RPMI7951 (cell line): ENCODE results near the gene MYO3B. TPM values are rescaled to one million over a fixed set of nuclear protein-coding genes. Genes with fewer than 3 reads are reported as not detected.
"Not testable (repeated sequence)": the region's sequence is repeated elsewhere in the genome, so short reads cannot be mapped to it uniquely, and the experiment has no call there.

ENCODE experiments used
- DNase-seq: peaks from one replicate; pipeline ENCODE4 v3.0.0-alpha.2; 2012; ENCODE audit warnings: low read depth
- total RNA-seq: library from RNA; depleted of rRNA; stranded (reverse); fragments of >200 nt; shearing (Covaris generic); gene quantifications from 2 replicates; pipeline ENCODE4 v1.2.3, GENCODE V29; 2014

Gene MYO3B
- total RNA-seq, 1 experiment from 2014 or later = 0.12 TPM

GRCh38 chr2:170262806-170263205, 84.9 kb downstream of the MYO3B start:
- DNase-seq = no peak

GRCh38 chr2:170263728-170264521, 86.0 kb downstream of the MYO3B start:
- DNase-seq = not testable (repeated sequence)

DNA sequence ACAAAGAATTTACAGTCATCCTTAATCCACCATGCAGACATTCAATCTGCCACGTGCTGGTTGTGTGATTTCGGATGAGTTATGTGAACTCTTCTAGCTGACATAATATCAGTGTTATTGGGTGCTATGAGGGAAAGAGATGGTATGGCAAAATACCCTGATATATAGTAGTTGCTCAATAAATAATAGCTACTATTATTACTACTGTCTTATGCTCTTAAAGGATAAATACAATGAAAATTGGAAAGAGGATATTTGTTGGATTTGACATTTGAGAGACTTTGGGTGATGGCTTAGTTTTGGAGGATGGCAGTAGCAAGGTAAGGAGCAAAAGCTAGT, 86.5 kb downstream of the MYO3B start:
- DNase-seq = no peak

DNA sequence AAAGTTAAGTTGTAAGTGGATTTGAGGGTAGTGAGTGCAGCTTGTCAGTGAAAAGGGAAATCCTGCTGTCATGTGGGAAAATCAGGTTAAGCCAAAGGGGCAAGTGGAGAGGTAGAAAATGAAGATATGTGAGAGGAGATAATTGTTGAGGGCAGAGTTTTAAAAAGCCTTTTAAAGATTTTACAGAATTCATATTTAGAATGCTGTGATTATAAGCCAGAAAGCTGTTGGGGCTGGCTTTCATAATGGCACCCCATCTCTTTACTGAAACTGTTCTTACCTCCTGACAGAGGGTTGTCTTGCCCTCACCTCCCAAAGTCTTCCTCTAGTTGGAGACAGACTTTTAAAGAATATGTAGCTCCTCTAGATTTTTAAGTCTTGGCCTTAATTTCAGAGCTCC, 86.9 kb downstream of the MYO3B start:
- no peak for DNase-seq

GRCh38 chr2:170265321-170265720, 87.4 kb downstream of the MYO3B start:
- no peak for DNase-seq

DNA sequence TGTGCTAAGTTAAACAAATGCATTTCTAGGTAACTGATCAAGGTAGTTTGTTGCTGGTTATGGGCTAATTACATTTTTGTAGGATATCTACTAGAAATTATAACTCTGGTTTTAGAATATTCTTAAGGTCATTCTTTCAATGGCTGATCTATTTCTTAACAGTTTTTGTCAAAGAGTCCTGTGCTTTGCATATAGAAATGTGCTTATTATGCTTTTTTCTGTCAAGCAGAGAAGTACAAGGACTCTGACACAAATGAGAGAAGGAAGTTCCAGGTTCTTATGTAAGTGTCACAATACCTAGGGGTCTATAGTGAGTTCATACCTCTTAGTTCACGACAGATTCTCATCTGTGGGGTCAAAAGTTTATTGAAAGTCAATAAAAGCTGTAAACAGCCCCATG, 88.4 kb downstream of the MYO3B start:
- DNase-seq = no peak

- no peak for DNase-seq
These were observed 89.1 kb downstream of the MYO3B start for GRCh38 chr2:170267071-170267470.

GRCh38 chr2:170270278-170270864, 92.4 kb downstream of the MYO3B start:
- no peak for DNase-seq

DNA sequence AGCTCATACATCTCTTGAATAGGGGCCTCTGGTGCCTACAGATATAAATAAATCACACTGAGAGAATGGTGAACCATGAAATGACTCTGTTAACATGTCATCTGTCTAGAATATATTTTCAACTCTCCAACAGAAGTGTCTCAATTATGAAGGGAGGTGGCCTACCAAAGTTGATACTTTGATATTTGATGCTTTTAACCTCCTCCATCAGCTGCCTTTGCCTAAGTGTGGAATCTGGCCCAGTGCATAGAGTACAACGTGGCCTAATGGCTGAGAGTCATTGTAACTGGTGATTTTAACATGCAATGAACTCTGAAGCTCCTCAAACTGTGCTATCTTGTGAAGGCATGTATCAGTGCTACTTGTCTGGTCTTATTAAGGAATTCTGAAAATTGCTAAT, 93.4 kb downstream of the MYO3B start:
- DNase-seq = no peak

DNA sequence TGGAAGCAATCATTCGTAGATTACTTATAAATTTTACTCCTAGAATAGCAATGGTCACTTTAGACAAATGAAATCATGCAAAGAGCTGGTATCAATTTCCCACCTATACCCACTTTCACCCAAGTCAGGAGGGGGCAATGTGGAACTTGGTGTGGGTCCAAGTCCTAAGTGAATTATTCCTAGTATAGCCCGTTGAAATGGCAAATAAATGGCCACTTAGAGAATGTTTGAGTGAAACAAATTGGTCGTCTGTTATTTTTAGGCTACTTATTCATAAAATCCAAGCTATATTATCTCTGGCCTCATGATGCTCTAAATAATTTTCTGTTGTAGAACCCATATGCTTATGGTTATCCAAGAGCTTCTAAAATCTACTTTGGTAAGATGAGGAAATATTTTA, 98.1 kb downstream of the MYO3B start:
- no peak for DNase-seq

- no peak for DNase-seq
These were observed 99.1 kb downstream of the MYO3B start for GRCh38 chr2:170276925-170277629.

- DNase-seq = no peak
These were observed 100.0 kb downstream of the MYO3B start for GRCh38 chr2:170277951-170278350.

DNA sequence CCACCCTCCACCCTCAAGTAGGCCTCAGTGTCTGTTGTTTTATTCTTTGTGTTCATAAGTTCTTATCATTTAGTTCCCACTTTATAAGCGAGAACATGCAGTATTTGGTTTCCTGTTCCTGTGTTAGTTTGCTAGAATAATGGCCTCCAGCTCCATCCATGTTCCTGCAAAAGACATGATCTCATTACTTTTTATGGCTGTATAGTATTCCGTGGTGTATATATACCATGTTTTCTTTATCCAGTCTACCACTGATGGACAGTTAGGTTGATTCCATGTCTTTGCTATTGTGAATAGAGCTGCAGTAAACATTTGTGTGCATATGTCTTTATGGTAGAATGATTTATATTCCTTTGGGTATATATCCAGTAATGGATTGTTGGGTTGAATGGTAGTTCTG, 101.7 kb downstream of the MYO3B start:
- not testable (repeated sequence) for DNase-seq

DNA sequence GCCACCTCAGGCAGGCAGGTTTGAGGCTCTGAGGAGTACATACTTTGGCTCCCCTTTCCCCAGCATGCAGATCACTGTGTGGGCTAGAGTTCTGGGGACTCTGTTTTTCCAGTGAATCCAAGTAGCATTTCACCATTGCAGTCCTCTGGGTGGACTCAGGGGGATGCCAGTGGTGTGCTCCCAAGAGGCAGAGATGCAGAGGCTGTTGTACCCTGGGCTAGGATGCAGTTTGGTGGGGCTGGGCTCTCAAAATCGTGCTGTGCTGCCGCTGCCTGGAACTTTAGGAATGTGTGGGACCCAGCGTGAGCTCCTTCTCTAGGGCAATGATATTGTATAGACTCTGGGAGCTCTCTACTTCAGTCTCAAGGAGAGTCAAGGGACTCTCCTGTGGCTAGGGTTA, 104.9 kb downstream of the MYO3B start:
- DNase-seq = no peak

DNA sequence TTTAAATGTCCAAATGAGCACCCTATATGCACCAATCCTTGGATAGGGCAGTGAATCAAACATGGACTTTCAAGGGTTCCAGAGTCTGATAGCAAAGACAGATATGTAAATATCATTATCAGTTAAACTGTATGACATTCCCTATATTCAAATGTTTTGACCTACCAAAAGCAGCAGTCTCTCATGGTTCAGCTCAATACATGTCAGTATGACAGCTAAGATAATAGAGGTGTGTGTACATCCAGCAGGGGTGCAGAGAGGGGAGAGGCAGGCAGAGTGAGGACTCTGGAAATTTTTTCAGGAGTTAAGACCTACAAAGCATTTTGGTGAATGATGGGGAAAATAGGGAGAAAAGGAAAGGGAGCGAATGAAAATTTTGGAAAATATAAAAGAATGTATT, 106.3 kb downstream of the MYO3B start:
- DNase-seq = no peak

GRCh38 chr2:170288859-170289258, 110.9 kb downstream of the MYO3B start:
- DNase-seq = no peak

DNA sequence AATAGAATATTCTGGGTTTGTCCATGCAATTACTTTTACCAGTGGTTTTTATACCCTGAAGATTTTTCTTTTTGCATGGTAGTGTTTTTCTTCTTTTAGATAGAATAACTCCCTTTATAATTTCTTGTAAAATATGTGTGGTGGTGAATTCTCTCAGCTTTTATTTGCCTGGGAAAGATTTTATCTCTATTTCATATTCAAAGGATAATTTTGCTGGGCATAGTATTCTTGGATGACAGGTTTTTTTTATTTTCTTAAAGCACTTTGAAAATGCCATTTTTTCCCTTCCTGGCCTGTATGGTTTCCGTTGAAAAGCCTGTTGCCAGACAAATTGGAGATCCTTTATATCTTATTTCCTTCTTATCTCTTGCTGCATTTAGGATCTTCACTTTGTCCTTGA, 113.5 kb downstream of the MYO3B start:
- DNase-seq = no peak

DNA sequence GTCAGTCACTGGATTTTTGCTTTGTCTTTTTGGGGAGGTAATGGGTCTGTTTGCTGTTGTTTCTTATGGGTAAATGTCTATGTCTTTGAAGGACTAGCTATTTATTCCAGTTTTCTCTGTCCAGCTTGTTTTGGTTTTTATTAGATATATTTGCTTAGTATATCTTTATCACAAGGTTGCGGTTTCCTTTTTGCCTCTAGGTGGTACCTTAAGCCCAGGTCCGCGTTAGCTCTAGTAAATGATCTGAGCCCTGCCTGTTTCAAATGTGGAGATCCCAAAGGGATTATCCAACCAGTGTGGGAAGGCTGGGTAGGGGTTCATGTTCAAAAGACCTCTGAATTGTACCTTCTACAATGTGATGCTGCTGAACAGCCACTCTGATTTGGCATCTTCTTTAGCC, 114.5 kb downstream of the MYO3B start:
- no peak for DNase-seq

DNA sequence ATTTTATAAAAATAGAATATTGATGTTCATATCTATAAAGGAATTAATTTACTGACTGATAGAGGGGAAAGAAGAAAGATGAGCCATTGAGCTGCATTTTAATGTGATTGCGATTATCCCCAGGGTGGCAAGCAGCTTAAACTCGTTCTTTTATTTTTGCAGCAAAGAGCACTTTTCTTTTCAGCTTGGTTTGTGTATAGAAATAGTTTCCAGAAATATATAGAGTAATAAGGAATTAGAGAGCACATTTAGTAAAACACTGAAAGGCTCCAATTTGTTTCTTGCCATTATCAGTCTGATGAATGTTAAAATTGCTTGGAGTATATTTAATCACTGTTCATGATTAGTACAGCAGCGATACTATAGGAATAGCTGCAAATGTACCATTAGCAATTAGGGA, 119.5 kb downstream of the MYO3B start:
- DNase-seq = no peak

- DNase-seq = no peak
These were observed 120.2 kb downstream of the MYO3B start for GRCh38 chr2:170298115-170298514.

GRCh38 chr2:170298861-170299429, 121.0 kb downstream of the MYO3B start:
- no peak for DNase-seq

DNA sequence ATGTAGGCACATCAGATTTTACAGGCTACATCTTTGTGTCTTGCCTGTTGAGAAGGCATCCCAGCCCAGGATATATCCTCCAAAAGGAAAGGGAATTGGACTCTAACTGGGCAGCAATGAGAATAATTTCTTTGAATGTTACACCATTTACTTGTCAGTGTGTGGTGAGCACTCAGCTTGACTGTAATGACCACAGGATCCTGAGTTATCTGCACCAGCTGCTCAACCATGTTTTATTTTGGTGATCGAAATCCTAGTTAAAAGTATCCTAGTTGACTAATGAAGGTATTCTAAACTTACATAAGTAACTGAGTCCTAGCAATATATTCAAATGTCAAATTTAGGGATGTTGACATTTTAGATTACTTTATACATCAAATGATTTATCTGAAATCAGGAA, 123.0 kb downstream of the MYO3B start:
- DNase-seq = no peak

DNA sequence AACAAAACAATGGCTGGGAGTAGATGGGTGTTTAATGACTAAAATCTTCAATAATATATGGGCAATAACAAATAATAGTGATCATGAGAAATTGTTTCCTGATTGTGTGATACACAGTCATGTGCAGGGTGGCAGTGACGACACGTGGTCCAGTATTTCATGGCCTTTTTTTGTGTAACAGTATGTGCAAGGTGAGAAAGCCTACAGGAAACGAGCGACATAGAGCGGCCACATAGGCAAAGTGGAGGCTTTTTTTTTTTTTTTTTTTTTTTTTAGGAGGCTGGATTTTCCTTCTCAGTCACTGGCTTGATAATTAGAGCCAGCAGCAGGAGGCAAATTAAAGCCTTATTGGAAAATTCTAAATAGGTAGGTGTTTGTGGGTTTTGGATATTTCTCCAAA, 123.7 kb downstream of the MYO3B start:
- no peak for DNase-seq
